ENCODE data around the gene EDC4.

EDC4 gene

GRCh38 chr16:67922740-67923139 lies 49.9 kb downstream of the EDC4 start:
- no peak for TF ChIP-seq CTCF (IDR thresholded peaks at IDR 0.05; ENCODE audit: low read depth, low read length)
- no peak overlapping the region for H3K4me3 ChIP-seq (ENCODE audit: low read depth, low read length)

GRCh38 chr16:67923414-67924116 lies 50.7 kb downstream of the EDC4 start:
- TF ChIP-seq CTCF (IDR thresholded peaks at IDR 0.05; ENCODE audit: low read depth, low read length) = no peak
- H3K4me3 ChIP-seq (ENCODE audit: low read depth, low read length) = no peak overlapping the region

GRCh38 chr16:67924140-67924906 lies 51.5 kb downstream of the EDC4 start:
- H3K4me3 ChIP-seq (ENCODE audit: low read depth, low read length) = no peak overlapping the region
- no peak for TF ChIP-seq CTCF (IDR thresholded peaks at IDR 0.05; ENCODE audit: low read depth, low read length)

- no peak overlapping the region for H3K4me3 ChIP-seq (ENCODE audit: low read depth, low read length)
- TF ChIP-seq CTCF (IDR thresholded peaks at IDR 0.05; ENCODE audit: low read depth, low read length) = no peak
These were observed 53.4 kb downstream of the EDC4 start for GRCh38 chr16:67926181-67926750.

- no peak for TF ChIP-seq CTCF (IDR thresholded peaks at IDR 0.05; ENCODE audit: low read depth, low read length)
- no peak overlapping the region for H3K4me3 ChIP-seq (ENCODE audit: low read depth, low read length)
These were observed 54.5 kb downstream of the EDC4 start for GRCh38 chr16:67927131-67927941.

- no peak overlapping the region for H3K4me3 ChIP-seq (ENCODE audit: low read depth, low read length)
- TF ChIP-seq CTCF (IDR thresholded peaks at IDR 0.05; ENCODE audit: low read depth, low read length) = no peak
These were observed 55.3 kb downstream of the EDC4 start for GRCh38 chr16:67928147-67928546.

All from WI38 (cell line).